Effector memory CD8-positive, alpha-beta T cell (primary cell): ENCODE results near the gene KRT3.
"Not testable (repeated sequence)": the region's sequence is repeated elsewhere in the genome, so short reads cannot be mapped to it uniquely, and the experiment has no call there.

Source experiments
- ATAC-seq: fragments of 150-1000 bp; cut with Tn5 transposase; replicated peaks from 2 replicates; pipeline ENCODE4 v1.10.0; 2021; ENCODE audit warnings: mild to moderate bottlenecking, moderate library complexity
- DNase-seq, 3 experiments: peaks; one replicate each; pipeline ENCODE4 v3.0.0; 2021
- H3K27ac Mint-ChIP-seq, 2 donors: one replicate each; pipeline ENCODE4 v1.8.0; 2022; ENCODE audit warnings: mild to moderate bottlenecking in 2 of 2, mixed read lengths in 2 of 2, moderate library complexity in 2 of 2
- H3K27me3 Mint-ChIP-seq, 2 donors: one replicate each; pipeline ENCODE4 v1.8.0; 2022; ENCODE audit warnings: mixed read lengths in 2 of 2
- H3K36me3 Mint-ChIP-seq: one replicate; pipeline ENCODE4 v1.8.0; 2022; ENCODE audit warnings: mild to moderate bottlenecking, moderate library complexity, mixed read lengths; ENCODE audit not compliant: insufficient read depth
- H3K4me1 Mint-ChIP-seq, 2 donors: one replicate each; pipeline ENCODE4 v1.8.0; 2022; ENCODE audit warnings: low read depth in 2 of 2, mixed read lengths in 2 of 2
- H3K4me3 Mint-ChIP-seq, 2 donors: one replicate each; pipeline ENCODE4 v1.8.0; 2022; ENCODE audit warnings: mild to moderate bottlenecking in 2 of 2, mixed read lengths in 2 of 2, moderate library complexity in 2 of 2
- H3K9me3 Mint-ChIP-seq, 2 donors: one replicate each; pipeline ENCODE4 v1.8.0; 2022; ENCODE audit warnings: mixed read lengths in 2 of 2

KRT3 gene

GRCh38 chr12:52769946-52770345, 26.0 kb downstream of the KRT3 start:
- Mint-ChIP-seq H3K9me3 (peaks cover 0 to 5% of the 10 kb centered on the region in 2 donors), H3K27ac (no peak overlapping the region)
- ATAC-seq = no peak

GRCh38 chr12:52769354-52769753, 26.6 kb downstream of the KRT3 start:
- Mint-ChIP-seq H3K36me3 (no peaks in the 10 kb centered on the region), H3K4me1 (no peaks in the 10 kb centered on the region), H3K27ac (no peak overlapping the region), H3K27me3 (peaks cover 15 to 75% of the 10 kb centered on the region in 2 donors), H3K4me3 (no peak overlapping the region), H3K9me3 (peaks cover 0 to 5% of the 10 kb centered on the region in 2 donors)
- no peak for ATAC-seq
- no peak for DNase-seq

More at GRCh38 chr12:52769946-52770345, 26.0 kb downstream of the KRT3 start:
- Mint-ChIP-seq H3K27me3 (peaks cover 15 to 76% of the 10 kb centered on the region in 2 donors), H3K4me1 (no peaks in the 10 kb centered on the region), H3K4me3 (no peak overlapping the region), H3K36me3 (no peaks in the 10 kb centered on the region)
- DNase-seq = no peak

DNA sequence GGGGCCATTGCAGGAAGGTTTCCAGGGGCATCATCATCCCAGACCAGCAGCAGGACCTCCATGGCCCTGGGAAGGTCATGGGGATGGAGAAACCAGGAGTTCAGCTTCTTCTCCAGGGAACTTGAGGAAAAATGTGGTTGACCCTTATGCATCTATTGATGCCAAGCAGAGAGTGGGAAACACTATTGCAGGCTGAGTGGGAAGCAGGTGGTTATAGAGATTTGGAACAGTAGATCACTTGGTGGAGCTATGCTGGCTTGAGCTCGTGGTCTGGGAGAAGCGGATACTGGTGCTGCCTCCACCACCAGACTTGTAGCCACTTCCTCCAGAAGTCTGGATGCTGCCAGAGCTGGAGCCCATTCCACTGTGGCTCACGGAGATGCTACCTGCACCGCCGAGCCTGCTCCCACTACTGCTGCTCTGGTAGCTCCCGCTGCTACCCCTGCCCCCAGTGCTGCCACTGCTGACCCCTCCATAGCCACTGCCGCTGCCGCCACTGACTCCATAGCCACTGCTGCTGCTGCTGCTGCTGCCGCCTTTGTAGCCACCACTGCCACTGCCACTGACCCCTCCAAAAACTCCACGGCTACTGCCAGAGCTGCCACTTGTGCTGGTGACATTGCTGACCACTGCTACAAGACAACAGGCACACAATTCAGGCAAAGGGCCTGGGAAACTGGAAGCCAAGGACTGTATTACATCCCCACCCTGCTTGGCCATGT, 27.3 kb downstream of the KRT3 start:
- ATAC-seq (no peak), DNase-seq (no peak)
- Mint-ChIP-seq H3K36me3 (no peaks in the 10 kb centered on the region), H3K9me3 (peaks cover 0 to 5% of the 10 kb centered on the region in 2 donors), H3K4me3 (no peak overlapping the region), H3K4me1 (no peaks in the 10 kb centered on the region), H3K27me3 (peaks cover 15 to 75% of the 10 kb centered on the region in 2 donors), H3K27ac (no peak overlapping the region)

- no peaks in the 10 kb centered on the region for H3K36me3 Mint-ChIP-seq
- H3K27ac Mint-ChIP-seq = no peak overlapping the region
- peaks cover 15 to 64% of the 10 kb centered on the region in 2 donors for H3K27me3 Mint-ChIP-seq
- H3K9me3 Mint-ChIP-seq = peaks cover 0 to 5% of the 10 kb centered on the region in 2 donors
- H3K4me3 Mint-ChIP-seq = no peak overlapping the region
- no peak for ATAC-seq
- no peaks in the 10 kb centered on the region for H3K4me1 Mint-ChIP-seq
- DNase-seq = no peak
These were observed 28.5 kb downstream of the KRT3 start for GRCh38 chr12:52767427-52767826.

DNA sequence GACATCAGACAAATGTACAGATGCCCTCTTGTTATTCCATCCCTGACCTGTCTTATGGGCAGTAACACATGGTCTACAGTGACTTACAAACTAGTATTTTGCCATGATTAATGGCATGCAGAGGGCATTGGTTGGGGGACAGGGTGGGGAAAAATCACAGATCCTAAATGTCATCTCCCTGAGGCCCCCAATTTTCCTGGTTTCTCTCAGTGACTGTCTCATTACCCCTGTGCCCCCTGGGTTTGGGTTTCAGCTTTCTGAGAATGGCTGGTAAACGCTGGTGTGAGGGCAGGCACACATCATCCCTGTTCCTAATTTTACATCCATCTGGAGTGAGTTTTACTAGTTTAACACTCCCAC, 28.9 kb downstream of the KRT3 start:
- DNase-seq = no peak
- H3K27me3 Mint-ChIP-seq = peaks cover 15 to 60% of the 10 kb centered on the region in 2 donors
- ATAC-seq = no peak
- no peak overlapping the region for H3K4me3 Mint-ChIP-seq
- H3K36me3 Mint-ChIP-seq = no peaks in the 10 kb centered on the region
- H3K27ac Mint-ChIP-seq = no peak overlapping the region
- H3K4me1 Mint-ChIP-seq = no peaks in the 10 kb centered on the region
- H3K9me3 Mint-ChIP-seq = peaks cover 0 to 5% of the 10 kb centered on the region in 2 donors

- H3K27me3 Mint-ChIP-seq = peaks cover 14 to 55% of the 10 kb centered on the region in 2 donors
- ATAC-seq (no peak), DNase-seq (no peak)
- peaks cover 0 to 5% of the 10 kb centered on the region in 2 donors for H3K9me3 Mint-ChIP-seq
- H3K4me3 Mint-ChIP-seq = no peak overlapping the region
- no peak overlapping the region for H3K27ac Mint-ChIP-seq
- no peaks in the 10 kb centered on the region for H3K4me1 Mint-ChIP-seq
- H3K36me3 Mint-ChIP-seq = no peaks in the 10 kb centered on the region
These were observed 29.4 kb downstream of the KRT3 start for GRCh38 chr12:52766351-52767019.

DNA sequence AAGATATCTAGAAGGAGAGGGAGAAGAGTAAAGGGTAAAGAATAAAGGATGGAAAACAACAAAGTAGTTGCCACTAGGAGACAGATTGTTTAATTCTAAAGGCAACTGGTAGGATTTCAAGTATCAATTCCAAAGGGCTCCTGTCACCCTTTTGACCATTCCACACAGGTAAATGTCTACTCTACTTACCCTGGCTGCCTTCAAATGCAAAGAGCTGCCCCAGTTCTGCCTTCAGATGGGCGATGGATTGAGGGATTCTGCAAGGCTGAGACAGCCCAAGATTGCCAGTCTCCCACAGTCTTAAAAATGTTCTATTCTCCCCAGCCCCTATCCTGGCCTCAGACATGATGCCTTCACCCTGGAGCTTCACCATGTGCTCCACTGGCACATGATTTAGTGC, 30.2 kb downstream of the KRT3 start:
- DNase-seq (no peak), ATAC-seq (no peak)
- H3K27ac Mint-ChIP-seq = no peak overlapping the region
- no peak overlapping the region for H3K4me3 Mint-ChIP-seq
- no peaks in the 10 kb centered on the region for H3K36me3 Mint-ChIP-seq
- H3K9me3 Mint-ChIP-seq = peaks cover 0 to 4% of the 10 kb centered on the region in 2 donors
- no peaks in the 10 kb centered on the region for H3K4me1 Mint-ChIP-seq
- H3K27me3 Mint-ChIP-seq = peaks cover 6 to 47% of the 10 kb centered on the region in 2 donors

DNA sequence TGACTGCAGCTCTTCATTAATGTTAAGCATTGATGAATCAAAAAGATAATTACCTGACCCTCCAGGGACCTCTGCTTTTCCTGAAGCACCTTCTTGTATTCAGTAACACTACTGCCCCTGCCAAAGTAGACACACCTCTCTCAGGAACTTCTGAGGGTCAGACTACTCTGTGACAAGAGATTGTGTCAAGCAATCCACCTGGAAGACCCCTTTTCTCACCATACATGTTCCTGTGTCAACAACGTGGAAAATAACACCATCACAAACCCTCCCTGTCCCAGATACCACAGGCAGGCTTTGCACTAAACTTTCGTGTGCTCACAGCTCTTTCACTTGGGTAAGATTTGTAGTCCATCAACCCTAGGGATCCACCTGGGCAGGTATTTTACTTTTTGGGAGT, 31.9 kb downstream of the KRT3 start:
- H3K4me1 Mint-ChIP-seq = no peaks in the 10 kb centered on the region
- H3K27ac Mint-ChIP-seq = no peak overlapping the region
- no peaks in the 10 kb centered on the region for H3K36me3 Mint-ChIP-seq
- H3K27me3 Mint-ChIP-seq = peaks cover 6 to 30% of the 10 kb centered on the region in 2 donors
- H3K4me3 Mint-ChIP-seq = no peak overlapping the region
- ATAC-seq = no peak
- peaks cover 0 to 13% of the 10 kb centered on the region in 2 donors for H3K9me3 Mint-ChIP-seq
- no peak for DNase-seq

DNA sequence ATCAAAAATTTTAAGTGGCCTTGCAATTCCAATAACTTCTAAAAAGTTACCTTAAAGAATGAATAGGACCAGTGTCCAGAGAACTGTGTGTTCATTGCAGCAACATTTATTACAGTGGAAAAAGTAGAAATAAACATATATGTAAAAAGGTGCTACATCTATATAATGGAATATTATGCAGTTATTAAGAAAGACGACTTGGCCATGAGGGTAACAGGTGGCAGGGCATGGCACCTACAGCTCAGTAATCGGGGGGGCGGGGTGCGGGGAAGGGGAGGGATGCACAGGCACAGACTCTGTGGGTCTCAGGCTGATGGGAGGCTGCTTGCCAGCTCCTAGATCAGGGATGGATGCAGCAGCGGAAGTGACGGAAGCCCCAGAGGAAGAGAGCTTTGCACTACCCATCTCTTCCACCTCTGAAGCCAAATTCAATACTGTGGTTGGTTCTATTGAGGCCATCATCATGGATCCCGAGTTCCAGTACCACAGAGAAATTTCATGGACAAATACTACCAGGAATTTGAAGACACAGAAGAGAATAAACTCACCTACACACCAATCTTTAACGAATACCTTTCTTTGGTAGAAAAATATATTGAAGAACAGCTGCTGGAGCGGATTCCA, 32.8 kb downstream of the KRT3 start:
- Mint-ChIP-seq H3K9me3 (peaks cover 0 to 13% of the 10 kb centered on the region in 2 donors), H3K27ac (no peak overlapping the region), H3K27me3 (peaks cover 6 to 22% of the 10 kb centered on the region in 2 donors), H3K4me3 (no peak overlapping the region), H3K4me1 (no peaks in the 10 kb centered on the region), H3K36me3 (no peaks in the 10 kb centered on the region)
- ATAC-seq (no peak), DNase-seq (no peak)

DNA sequence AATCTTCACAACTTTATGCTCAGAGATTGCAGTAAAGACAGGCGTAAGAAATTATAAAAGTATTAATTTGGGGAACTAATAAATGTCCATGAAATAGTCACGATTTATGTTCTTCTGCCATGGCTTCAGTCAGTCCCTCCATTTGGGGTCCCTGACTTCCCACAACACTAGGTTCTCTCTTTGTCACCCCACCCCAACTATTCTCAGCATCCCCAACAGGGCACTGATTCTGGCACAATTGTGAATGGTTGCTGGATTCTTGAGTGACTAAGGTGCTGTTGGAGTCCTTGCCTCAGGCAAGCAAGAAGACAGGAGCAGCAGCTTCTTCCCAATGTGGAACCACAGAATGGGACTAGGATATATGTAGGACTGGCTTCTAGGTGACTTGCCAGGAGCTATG, 34.1 kb downstream of the KRT3 start:
- Mint-ChIP-seq H3K4me3 (no peak overlapping the region), H3K27ac (no peak overlapping the region), H3K9me3 (peaks cover 0 to 13% of the 10 kb centered on the region in 2 donors), H3K4me1 (no peaks in the 10 kb centered on the region), H3K36me3 (no peaks in the 10 kb centered on the region), H3K27me3 (peaks cover 6 to 9% of the 10 kb centered on the region in 2 donors)
- ATAC-seq (no peak), DNase-seq (no peak)

- not testable (repeated sequence) for H3K27me3 Mint-ChIP-seq, H3K4me1 Mint-ChIP-seq, DNase-seq, H3K4me3 Mint-ChIP-seq, H3K27ac Mint-ChIP-seq, ATAC-seq, H3K36me3 Mint-ChIP-seq
- peaks cover 0 to 13% of the 10 kb centered on the region in 2 donors for H3K9me3 Mint-ChIP-seq
These were observed 34.7 kb downstream of the KRT3 start for GRCh38 chr12:52761218-52761617.

DNA sequence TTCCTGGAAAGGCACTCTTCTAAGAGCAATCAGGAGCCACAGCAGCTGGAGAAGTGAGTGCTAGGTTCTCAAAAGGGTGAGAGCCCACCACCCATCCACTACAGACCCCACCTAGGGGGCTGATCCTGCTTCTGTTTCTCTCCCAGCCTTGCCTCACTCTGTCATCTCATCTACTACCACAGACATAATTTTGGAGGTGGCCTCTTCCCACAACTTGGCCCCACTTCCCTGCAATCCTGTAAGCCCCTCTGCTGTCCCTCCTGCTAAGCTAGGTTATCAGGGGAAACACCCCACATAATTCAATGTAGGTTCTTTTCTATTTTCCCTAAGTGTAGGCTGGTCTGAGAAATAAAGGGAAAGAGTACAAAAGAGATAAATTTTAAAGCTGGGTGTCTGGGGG, 35.3 kb downstream of the KRT3 start:
- H3K4me3 Mint-ChIP-seq = no peak overlapping the region
- H3K9me3 Mint-ChIP-seq = peaks cover 0 to 13% of the 10 kb centered on the region in 2 donors
- no peak for DNase-seq
- H3K36me3 Mint-ChIP-seq = no peaks in the 10 kb centered on the region
- ATAC-seq = no peak
- no peaks in the 10 kb centered on the region for H3K4me1 Mint-ChIP-seq
- peaks cover 0 to 1% of the 10 kb centered on the region in 2 donors for H3K27me3 Mint-ChIP-seq
- H3K27ac Mint-ChIP-seq = no peak overlapping the region

DNA sequence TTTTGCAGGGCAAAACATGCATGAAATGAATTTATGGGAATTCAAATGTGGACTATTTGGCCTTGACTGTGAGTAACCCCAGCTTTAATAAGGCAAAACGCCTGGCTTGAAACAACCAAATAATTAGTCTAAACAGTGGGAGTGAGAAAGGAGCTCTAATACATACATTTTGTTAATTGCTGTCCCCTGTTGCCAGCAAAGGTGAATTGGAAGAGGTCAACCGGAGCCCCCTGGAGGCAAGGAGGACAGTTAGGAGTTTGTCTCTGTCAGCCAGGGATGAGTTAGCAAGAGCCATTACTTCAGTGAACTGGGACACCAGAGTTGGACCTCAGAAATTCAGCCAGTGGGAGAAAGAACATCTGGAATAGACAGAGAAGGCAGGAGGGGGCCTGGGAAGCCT, 36.2 kb downstream of the KRT3 start:
- H3K27me3 Mint-ChIP-seq = peaks cover 0 to 9% of the 10 kb centered on the region in 2 donors
- no peak overlapping the region for H3K4me3 Mint-ChIP-seq
- H3K36me3 Mint-ChIP-seq = no peaks in the 10 kb centered on the region
- no peak for DNase-seq
- peaks cover 0 to 13% of the 10 kb centered on the region in 2 donors for H3K9me3 Mint-ChIP-seq
- H3K27ac Mint-ChIP-seq = no peak overlapping the region
- no peaks in the 10 kb centered on the region for H3K4me1 Mint-ChIP-seq
- no peak for ATAC-seq

DNA sequence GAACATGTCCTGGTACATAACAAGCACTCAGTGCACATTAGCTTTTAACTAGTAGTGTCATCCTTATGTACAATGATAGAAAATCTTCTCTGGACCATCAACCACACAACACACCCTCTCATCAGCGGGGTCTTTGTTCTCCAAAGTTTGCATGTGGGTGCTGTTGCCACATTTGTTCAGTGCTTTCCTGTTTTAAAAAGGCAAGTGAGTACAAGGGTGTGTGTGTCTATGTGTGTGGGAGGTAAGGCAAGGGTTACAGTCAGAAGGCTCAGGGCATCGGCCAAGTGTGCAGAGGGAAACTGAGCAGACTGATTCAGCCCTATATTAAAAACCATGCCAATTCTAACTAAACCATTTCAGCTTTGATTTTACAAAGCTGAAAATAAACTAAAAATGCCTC, 36.7 kb downstream of the KRT3 start:
- no peak for ATAC-seq
- Mint-ChIP-seq H3K9me3 (peaks cover 0 to 13% of the 10 kb centered on the region in 2 donors), H3K4me3 (no peak overlapping the region), H3K4me1 (no peaks in the 10 kb centered on the region), H3K27ac (no peak overlapping the region), H3K36me3 (no peaks in the 10 kb centered on the region), H3K27me3 (peaks cover 0 to 9% of the 10 kb centered on the region in 2 donors)
- DNase-seq = no peak
